Kidney (tissue), 14 donors: ENCODE measurements around the gene GPR171. TPM values are rescaled to one million over a fixed set of nuclear protein-coding genes. Genes with fewer than 3 reads are reported as not detected.
A peak's percentile ranks its signal among the peaks of the same experiment; 100 is the strongest.

Experiments
- DNase-seq, 5 donors: peaks; one replicate each; pipeline ENCODE4 v3.0.0-alpha.2; 2013 to 2020
- FAIRE-seq: peaks from 2 replicates; lab custom pipeline; 2012; peaks lifted over from hg19 to GRCh38; lab: Jason Lieb, UNC
- H3K27ac ChIP-seq, 2 donors: one replicate each; pipeline ENCODE4 v1.7.0; 2013; ENCODE audit warnings: low read depth in 2 of 2, low read length in 2 of 2, inconsistent platforms in 1 of 2
- H3K27me3 ChIP-seq: one replicate; pipeline ENCODE4 v1.7.1; 2013; ENCODE audit warnings: low read length, inconsistent platforms; ENCODE audit not compliant: control insufficient read depth, insufficient read depth
- H3K36me3 ChIP-seq, 3 donors: one replicate each; pipeline versions ENCODE4 v1.7.0 to v1.7.1; 2013; ENCODE audit warnings: low read length in 3 of 3, control low read depth in 1 of 3, inconsistent platforms in 1 of 3; ENCODE audit not compliant: insufficient read depth in 3 of 3, control insufficient read depth in 2 of 3
- H3K4me1 ChIP-seq, 3 donors: one replicate each; pipeline versions ENCODE4 v1.7.0 to v1.7.1; 2013; ENCODE audit warnings: low read length in 3 of 3, inconsistent platforms in 1 of 3, low read depth in 1 of 3; ENCODE audit not compliant: control insufficient read depth in 2 of 3, insufficient read depth in 2 of 3
- H3K4me3 ChIP-seq, 3 donors: one replicate each; pipeline versions ENCODE4 v1.7.0 to v1.8.1; 2013; ENCODE audit warnings: low read length in 3 of 3, control low read depth in 1 of 3, inconsistent platforms in 1 of 3
- H3K9ac ChIP-seq, 3 donors: one replicate each; pipeline versions ENCODE4 v1.7.0 to v1.7.1; 2013; ENCODE audit warnings: low read length in 3 of 3, control low read depth in 1 of 3, inconsistent platforms in 1 of 3
- H3K9me3 ChIP-seq, 3 donors: one replicate each; pipeline versions ENCODE4 v1.7.0 to v1.7.1; 2013; ENCODE audit warnings: low read length in 3 of 3, control low read depth in 1 of 3, inconsistent platforms in 1 of 3; ENCODE audit not compliant: control insufficient read depth in 2 of 3, insufficient read depth in 1 of 3
- CTCF ChIP-seq: IDR thresholded peaks from 3 replicates; pipeline ENCODE4 v1.5.1; 2012; ENCODE audit warnings: mild to moderate bottlenecking, moderate library complexity, borderline replicate concordance; ENCODE audit not compliant: insufficient read depth; ENCODE audit errors: extremely low read depth
- intact Hi-C: fragments of 100-400 bp; cut with DNase I; formaldehyde crosslinking; loops from one replicate; pipeline ENCODE4 v1.11.1; 2022
- polyA plus RNA-seq: library from polyadenylated mRNA; stranded (reverse); fragments of 350-450 nt; fragmentation: Illumina TruSeq; extraction: RNeasy Lipid Tissue Mini Kit (QIAGEN cat#74804); gene quantifications from one replicate; pipeline ENCODE4 v1.2.3, GENCODE V29; 2014; ENCODE audit warnings: low read depth, low replicate concordance; ENCODE audit not compliant: insufficient read depth
- total RNA-seq: library from RNA; stranded (reverse); fragmentation: NEBNext Ultra II Directional; extraction: Animal tissue kit (Norgen Biotek cat#: 25700); gene quantifications from one replicate; pipeline ENCODE4 v1.2.1, GENCODE V29; 2021
- donor health status: control.
- donor health status: control.
- donor health status: control.
- donor health status: control.
- donor health status: control.
- donor health status: DM: yes; HTN: yes; CAD: no.
- donor health status: Normal renal cell carcinoma (clear cell type).

GPR171 gene
- total and polyA plus RNA-seq, 2 donors from 2014 or later = 0.47 to 4.9 TPM

DNA sequence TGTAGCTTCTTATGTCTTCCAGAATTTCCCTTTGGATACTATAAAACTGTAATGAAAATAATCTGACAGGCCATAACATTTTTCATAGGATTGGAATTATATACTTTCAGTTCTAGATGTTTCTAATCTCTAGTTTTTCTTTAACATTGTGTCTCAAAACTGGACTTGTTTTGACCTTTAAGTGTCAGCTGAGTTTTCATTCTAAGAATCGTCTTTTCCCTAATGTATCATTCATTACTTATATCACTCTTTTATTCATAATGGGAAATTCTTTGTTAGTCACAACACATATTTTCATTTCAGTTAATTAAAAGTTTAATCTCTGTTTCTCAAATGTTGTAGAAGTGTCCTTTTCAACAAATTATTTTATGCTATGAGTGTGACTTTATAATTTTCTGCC lies 11.9 kb downstream of the GPR171 start:
- intact Hi-C loops = no loop called here
- H3K9me3 ChIP-seq = no peaks in the 10 kb centered on the region
- FAIRE-seq = peak; percentile 8

DNA sequence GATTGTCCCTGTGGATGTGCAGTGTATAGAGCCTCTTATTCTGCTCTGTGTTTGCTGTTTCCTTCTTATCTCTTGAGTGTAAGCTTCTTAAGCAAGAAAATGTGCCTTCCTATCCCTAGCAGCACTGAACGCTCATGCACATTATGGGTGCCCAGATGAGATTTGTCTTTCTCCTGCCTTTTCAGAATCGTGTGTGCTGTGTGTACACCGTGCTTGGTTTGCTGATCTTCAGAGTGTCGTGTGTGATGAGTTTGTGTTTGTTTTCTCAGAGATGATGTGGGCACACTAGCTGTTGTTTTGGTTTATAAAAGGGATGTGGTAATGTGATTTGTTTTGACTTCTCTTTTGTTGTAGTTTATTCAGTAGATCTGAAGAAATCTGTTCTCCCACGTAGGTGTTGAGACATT lies 19.7 kb downstream of the GPR171 start:
- no peak for TF ChIP-seq CTCF
- Histone ChIP-seq H3K4me3 (no peak overlapping the region), H3K36me3 (no peaks in the 10 kb centered on the region), H3K27ac (no peak overlapping the region), H3K9ac (no peak overlapping the region), H3K9me3 (no peaks in the 10 kb centered on the region), H3K4me1 (no peaks in the 10 kb centered on the region), H3K27me3 (no peaks in the 10 kb centered on the region)
- FAIRE-seq (no peak), DNase-seq (no peak)
- intact Hi-C loops = no loop called here

More for the DNA sequence above, 11.9 kb downstream of the GPR171 start:
- no peak for DNase-seq
- Histone ChIP-seq H3K4me3 (no peak overlapping the region), H3K27ac (no peak overlapping the region), H3K4me1 (no peaks in the 10 kb centered on the region), H3K27me3 (no peaks in the 10 kb centered on the region), H3K36me3 (no peaks in the 10 kb centered on the region), H3K9ac (no peak overlapping the region)
- no peak for TF ChIP-seq CTCF

DNA sequence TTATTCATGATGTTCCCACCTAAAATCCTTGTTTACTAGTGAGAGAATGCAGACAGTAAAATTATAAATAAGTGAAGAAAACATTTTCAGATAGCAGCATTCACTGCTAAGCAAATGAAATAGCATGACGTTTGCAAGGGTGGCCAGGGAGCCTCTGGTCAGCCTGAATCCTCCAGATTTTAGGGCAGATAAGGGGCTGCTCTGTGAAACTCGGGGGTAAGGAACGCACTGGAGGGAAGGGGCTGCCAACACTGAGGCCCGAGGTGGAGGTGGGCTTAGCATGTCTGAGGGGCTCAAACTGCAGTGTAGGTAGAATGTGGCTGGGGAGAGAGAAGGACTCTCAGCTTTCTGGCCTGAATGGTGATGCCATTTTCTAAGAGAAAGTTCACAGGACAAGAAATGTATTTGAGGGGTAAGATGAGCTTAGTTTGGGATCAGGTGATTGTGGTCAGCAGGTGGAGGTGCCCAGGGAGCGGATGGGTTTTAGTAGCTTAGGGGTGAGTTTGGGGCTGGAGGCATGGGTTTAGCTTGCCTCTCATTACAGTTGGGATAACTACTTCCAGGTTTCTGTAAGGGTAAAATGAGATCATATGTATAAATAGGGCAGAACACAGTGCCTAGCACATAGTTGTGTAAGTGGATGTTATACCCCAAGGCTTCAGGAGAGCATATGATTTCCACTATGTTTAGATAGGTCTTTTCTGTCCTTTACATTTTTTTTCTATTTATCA lies 20.5 kb downstream of the GPR171 start:
- no peak for FAIRE-seq
- no peak overlapping the region for H3K4me3 ChIP-seq
- intact Hi-C loops = no loop called here

More for the DNA sequence above, 20.5 kb downstream of the GPR171 start:
- no peaks in the 10 kb centered on the region for H3K36me3 ChIP-seq
- no peak for DNase-seq
- no peaks in the 10 kb centered on the region for H3K9me3 ChIP-seq
- H3K27me3 ChIP-seq = no peaks in the 10 kb centered on the region
- no peaks in the 10 kb centered on the region for H3K4me1 ChIP-seq
- no peak for TF ChIP-seq CTCF
- no peak overlapping the region for H3K27ac ChIP-seq
- H3K9ac ChIP-seq = no peak overlapping the region
